Psoas muscle (tissue), 8 donors: ENCODE data around the gene EPHB1. TPM values are rescaled to one million over a fixed set of nuclear protein-coding genes. Genes with fewer than 3 reads are reported as not detected.
"Not testable (repeated sequence)": the region's sequence is repeated elsewhere in the genome, so short reads cannot be mapped to it uniquely, and the experiment has no call there.

Experiments
- ATAC-seq, 4 donors: fragments of 200-7000 bp; cut with Tn5 transposase; one replicate each; pipeline ENCODE4 v1.9.1; 2020; ENCODE audit warnings: moderate library complexity in 3 of 4, mild to moderate bottlenecking in 2 of 4
- DNase-seq, 2 donors: peaks; one replicate each; pipeline ENCODE4 v3.0.0-alpha.2; 2020
- H3K27ac ChIP-seq: fragments of 200-600 bp; one replicate; pipeline ENCODE4 v1.8.0; 2022
- H3K27me3 ChIP-seq, 3 donors: fragments of 200-600 bp in 1 of 3; one replicate each; pipeline versions ENCODE4 v1.6.1 to v1.8.0; 2013 to 2022; ENCODE audit warnings: low read length in 2 of 3, mild to moderate bottlenecking in 2 of 3, moderate library complexity in 1 of 3; ENCODE audit not compliant: insufficient read depth in 3 of 3
- H3K36me3 ChIP-seq, 2 donors: fragments of 200-600 bp in 1 of 2; one replicate each; pipeline versions ENCODE4 v1.6.1 to v1.8.0; 2013 to 2022; ENCODE audit warnings: low read depth in 1 of 2, mild to moderate bottlenecking in 1 of 2, moderate library complexity in 1 of 2; ENCODE audit not compliant: insufficient read depth in 1 of 2
- H3K4me1 ChIP-seq: fragments of 200-600 bp; one replicate; pipeline ENCODE4 v1.8.0; 2022
- H3K4me3 ChIP-seq: fragments of 200-600 bp; one replicate; pipeline ENCODE4 v1.8.0; 2022; ENCODE audit warnings: mild to moderate bottlenecking
- H3K9me3 ChIP-seq: fragments of 200-600 bp; one replicate; pipeline ENCODE4 v1.8.0; 2022
- CTCF ChIP-seq: fragments of 200-600 bp; IDR thresholded peaks from one replicate; pipeline ENCODE4 v1.8.0; 2022; ENCODE audit warnings: antibody characterized with exemption
- WGBS, 3 donors: extraction: QIAGEN DNeasy Blood & Tissue Kit; methylation state at CpG; one replicate each; pipeline versions ENCODE4 v1.1.6 to v1.1.7; 2013; 5-methylcytosine and 5-hydroxymethylcytosine counted together
- intact Hi-C, 2 donors: fragments of 100-400 bp; cut with DNase I; formaldehyde crosslinking; loops; one replicate each; pipeline versions ENCODE4 v1.11.0 to v1.14.2; 2022
- polyA plus RNA-seq, 3 donors: library from polyadenylated mRNA; stranded (reverse); fragments of 200-250 nt; gene quantifications; one replicate each; pipeline ENCODE4 v1.2.3, GENCODE V29; 2013
- total RNA-seq, 4 donors: library from RNA; stranded (reverse); fragmentation: NEBNext Ultra II Directional in 2 of 4; extraction: Animal tissue kit (Norgen Biotek cat#: 25700) in 2 of 4; gene quantifications; one replicate each; pipeline versions ENCODE4 v1.2.1 to v1.2.4, GENCODE V29; 2021 to 2023
- donor health status: healthy with polysubstance abuse.
- donor health status: DM: no; HTN: no; CAD: no; lungs with moderate emphysema.
- donor health status: Bipolar disorder and iron deficiency.
- donor health status: healthy.
- donor health status: DM: yes; HTN: yes; CAD: no.
- donor health status: DM: no; HTN: no; CAD: no.
- donor health status: DM: no; HTN: no; CAD: no.
- donor health status: DM: yes; HTN: yes; CAD: no.

The EPHB1 gene
- total and polyA plus RNA-seq, 7 donors = 0.85 to 6.3 (median 2.0) TPM

- H3K4me1 ChIP-seq = no peaks in the 10 kb centered on the region
- H3K9me3 ChIP-seq = no peaks in the 10 kb centered on the region
- no peaks in the 10 kb centered on the region for H3K36me3 ChIP-seq
- intact Hi-C loops = no loop called here
- H3K27me3 ChIP-seq = no peaks in the 10 kb centered on the region
- ATAC-seq (no peak), DNase-seq (no peak)
- no peak overlapping the region for H3K4me3 ChIP-seq
- TF ChIP-seq CTCF = no peak
- no peak overlapping the region for H3K27ac ChIP-seq
- 84 to 92% (median 91%) methylated on average over 6 of the region's 6 CpGs for WGBS, 3 donors
Observed at GRCh38 chr3:135056733-135057310, 261.8 kb downstream of the EPHB1 start.

DNA sequence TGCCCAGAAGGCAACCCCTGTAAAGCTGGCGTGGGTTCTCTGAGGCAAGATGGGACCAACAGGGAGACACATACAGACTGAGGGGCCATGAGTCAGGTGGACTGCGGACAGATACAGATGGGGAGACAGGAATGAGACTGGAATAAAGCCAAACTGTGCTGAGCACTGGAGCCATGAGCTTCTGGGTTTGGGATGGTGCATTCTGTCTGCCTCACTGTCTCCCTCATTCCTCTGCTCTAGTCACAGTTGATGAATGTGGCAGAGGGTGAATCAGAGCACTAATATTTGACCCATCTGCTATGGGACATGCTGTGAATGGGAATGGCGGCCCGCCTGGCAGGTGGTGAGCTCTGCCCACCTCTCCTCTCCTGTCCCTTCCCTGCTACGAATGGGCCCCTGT, 262.9 kb downstream of the EPHB1 start:
- Histone ChIP-seq H3K36me3 (no peaks in the 10 kb centered on the region), H3K27ac (no peak overlapping the region), H3K27me3 (no peaks in the 10 kb centered on the region), H3K4me3 (no peak overlapping the region), H3K9me3 (peaks cover 5% of the 10 kb centered on the region), H3K4me1 (no peaks in the 10 kb centered on the region)
- intact Hi-C loops = no loop called here
- ATAC-seq (peak in 1 of 4 donors; percentile 24), DNase-seq (no peak)
- 86 to 88% (median 88%) methylated on average over 5 of the region's 5 CpGs for WGBS, 3 donors
- no peak for TF ChIP-seq CTCF

- H3K27ac ChIP-seq = no peak overlapping the region
- no peak for ATAC-seq
- 74 to 91% (median 82%) methylated on average over 6 of the region's 6 CpGs for WGBS, 3 donors
- H3K4me1 ChIP-seq = no peaks in the 10 kb centered on the region
- no peak for TF ChIP-seq CTCF
- no peaks in the 10 kb centered on the region for H3K36me3 ChIP-seq
- no peaks in the 10 kb centered on the region for H3K27me3 ChIP-seq
- intact Hi-C loops = no loop called here
- DNase-seq = no peak
- H3K9me3 ChIP-seq = peaks cover 8% of the 10 kb centered on the region
- H3K4me3 ChIP-seq = no peak overlapping the region
Observed at GRCh38 chr3:135059580-135059979, 264.5 kb downstream of the EPHB1 start.

GRCh38 chr3:135066844-135067727, 272.0 kb downstream of the EPHB1 start:
- ATAC-seq, H3K9me3 ChIP-seq, H3K4me1 ChIP-seq, intact Hi-C loops, H3K36me3 ChIP-seq, DNase-seq, H3K4me3 ChIP-seq, H3K27ac ChIP-seq, H3K27me3 ChIP-seq: not testable (repeated sequence)
- 62 to 71% (median 68%) methylated on average over 5 of the region's 5 CpGs for WGBS, 3 donors

DNA sequence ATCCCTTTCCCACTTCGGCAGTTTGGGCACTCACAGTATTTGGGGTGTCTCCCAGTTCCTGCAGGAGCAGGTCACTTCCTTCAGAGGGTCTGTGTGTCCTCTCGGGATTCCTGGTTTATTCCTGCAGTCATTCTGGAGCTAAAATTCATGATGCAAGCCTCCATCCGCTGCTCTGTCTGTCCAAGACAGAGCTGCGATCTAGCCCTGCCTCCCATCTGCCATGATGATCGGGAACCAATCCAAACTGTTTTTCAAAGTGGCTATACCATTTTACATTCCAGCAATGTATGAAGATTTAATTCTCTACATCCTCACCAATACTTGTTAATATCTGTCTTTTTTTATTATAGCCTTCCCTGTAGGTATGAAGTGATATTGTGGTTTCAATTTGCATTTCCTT, 273.0 kb downstream of the EPHB1 start:
- ATAC-seq = no peak
- Histone ChIP-seq H3K36me3 (no peaks in the 10 kb centered on the region), H3K9me3 (peaks cover 3% of the 10 kb centered on the region), H3K27me3 (no peaks in the 10 kb centered on the region), H3K4me3 (no peak overlapping the region), H3K27ac (no peak overlapping the region), H3K4me1 (peaks cover 6% of the 10 kb centered on the region)
- DNase-seq = no peak
- no peak for TF ChIP-seq CTCF
- WGBS, 3 donors = 86 to 93% (median 88%) methylated on average over 5 of the region's 5 CpGs
- intact Hi-C loops = no loop called here
